Hematopoietic multipotent progenitor cell (in vitro differentiated cells): ENCODE measurements around the gene SPRYD3. TPM values are rescaled to one million over a fixed set of nuclear protein-coding genes. Genes with fewer than 3 reads are reported as not detected.
A peak's percentile ranks its signal among the peaks of the same experiment; 100 is the strongest.
"Not testable (repeated sequence)": the region's sequence is repeated elsewhere in the genome, so short reads cannot be mapped to it uniquely, and the experiment has no call there.

Experiments used
- DNase-seq, 3 donors: peaks; one replicate each; pipeline ENCODE4 v3.0.0-alpha.2; 2011 to 2015; ENCODE audit warnings: low read depth in 2 of 3, low spot score in 2 of 3
- total RNA-seq: library from RNA; depleted of rRNA; stranded (reverse); fragments of >200 nt; gene quantifications from one replicate; pipeline ENCODE4 v1.2.3, GENCODE V29; 2012

The SPRYD3 gene
- total RNA-seq, 1 donor, result 20.7 TPM

DNA sequence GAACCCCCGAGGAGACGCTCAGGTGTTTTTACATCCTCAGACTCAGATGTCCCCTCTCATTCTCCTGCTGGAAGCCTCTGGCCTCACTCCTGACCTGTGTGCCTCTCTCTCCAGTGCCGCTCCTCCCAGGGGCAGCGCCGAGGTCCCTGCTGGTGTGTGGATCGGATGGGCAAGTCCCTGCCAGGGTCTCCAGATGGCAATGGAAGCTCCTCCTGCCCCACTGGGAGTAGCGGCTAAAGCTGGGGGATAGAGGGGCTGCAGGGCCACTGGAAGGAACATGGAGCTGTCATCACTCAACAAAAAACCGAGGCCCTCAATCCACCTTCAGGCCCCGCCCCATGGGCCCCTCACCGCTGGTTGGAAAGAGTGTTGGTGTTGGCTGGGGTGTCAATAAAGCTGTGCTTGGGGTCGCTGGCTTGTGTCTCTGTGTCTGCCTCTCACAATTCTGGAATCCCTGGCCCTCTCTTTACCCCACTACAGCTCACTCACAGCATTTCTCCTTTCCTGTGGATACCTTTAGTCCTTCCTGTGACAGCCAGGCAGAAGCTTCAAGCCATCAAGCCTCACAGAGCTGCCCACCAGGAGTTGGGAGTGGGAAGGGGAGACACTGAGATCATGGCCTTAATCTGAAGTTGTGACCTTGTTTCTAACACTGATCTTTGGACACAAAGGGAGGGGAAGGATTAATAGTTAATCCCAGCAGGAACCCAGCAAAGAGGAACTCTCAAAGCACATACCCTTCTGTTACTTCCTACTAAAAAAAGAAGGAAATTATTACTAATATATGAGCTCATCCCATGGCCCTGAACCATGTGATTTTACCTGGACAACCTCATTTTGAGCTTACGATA, 23.0 kb upstream of the SPRYD3 start:
- no peak for DNase-seq

DNA sequence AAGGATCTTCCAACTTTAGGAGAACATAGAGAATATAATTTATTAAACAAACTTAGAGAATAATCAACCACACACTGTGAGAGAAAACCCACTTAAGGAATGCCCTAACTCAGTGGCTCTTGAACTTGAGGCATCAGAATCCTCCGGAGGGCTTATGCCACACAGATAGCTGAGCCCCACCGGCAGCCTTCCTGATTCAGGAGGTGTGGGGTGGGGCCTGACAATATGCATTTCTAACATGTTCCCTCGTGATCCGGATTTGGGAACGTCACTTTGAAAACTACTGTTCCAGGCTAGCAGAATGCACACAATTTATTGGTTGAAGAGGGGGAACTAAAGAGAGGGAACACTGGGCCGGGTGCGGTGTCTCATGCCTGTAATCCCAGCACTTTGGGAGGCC, 22.1 kb upstream of the SPRYD3 start:
- no peak for DNase-seq

DNA sequence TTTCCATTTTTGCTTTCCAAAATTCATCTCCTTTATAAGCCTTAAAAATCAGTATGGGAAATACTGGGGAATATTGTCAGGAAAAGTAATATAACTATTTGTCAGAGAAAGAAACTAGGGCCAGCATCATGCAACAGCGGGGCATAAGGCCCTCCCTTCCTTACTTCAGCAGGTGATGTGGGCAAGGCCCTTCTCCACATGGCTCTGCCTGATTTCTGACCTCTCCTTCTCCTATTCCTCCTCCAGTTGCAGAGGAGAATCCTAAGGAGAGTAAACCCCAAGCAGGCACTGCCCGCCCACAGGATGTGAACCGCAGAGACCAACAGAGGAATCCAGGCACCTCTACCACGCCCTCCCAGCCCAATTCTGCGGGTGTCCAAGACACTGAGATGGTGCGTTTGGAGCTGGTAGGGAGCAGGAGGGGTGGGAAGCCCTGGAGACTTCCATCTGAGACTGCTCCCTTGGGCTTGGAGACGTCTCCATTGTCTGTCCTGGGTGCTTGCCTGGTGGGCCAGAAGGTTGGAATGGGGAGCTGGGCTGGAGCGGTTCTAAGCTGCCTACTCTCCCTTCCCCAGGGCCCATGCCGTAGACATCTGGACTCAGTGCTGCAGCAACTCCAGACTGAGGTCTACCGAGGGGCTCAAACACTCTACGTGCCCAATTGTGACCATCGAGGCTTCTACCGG, 21.4 kb upstream of the SPRYD3 start:
- no peak for DNase-seq

DNA sequence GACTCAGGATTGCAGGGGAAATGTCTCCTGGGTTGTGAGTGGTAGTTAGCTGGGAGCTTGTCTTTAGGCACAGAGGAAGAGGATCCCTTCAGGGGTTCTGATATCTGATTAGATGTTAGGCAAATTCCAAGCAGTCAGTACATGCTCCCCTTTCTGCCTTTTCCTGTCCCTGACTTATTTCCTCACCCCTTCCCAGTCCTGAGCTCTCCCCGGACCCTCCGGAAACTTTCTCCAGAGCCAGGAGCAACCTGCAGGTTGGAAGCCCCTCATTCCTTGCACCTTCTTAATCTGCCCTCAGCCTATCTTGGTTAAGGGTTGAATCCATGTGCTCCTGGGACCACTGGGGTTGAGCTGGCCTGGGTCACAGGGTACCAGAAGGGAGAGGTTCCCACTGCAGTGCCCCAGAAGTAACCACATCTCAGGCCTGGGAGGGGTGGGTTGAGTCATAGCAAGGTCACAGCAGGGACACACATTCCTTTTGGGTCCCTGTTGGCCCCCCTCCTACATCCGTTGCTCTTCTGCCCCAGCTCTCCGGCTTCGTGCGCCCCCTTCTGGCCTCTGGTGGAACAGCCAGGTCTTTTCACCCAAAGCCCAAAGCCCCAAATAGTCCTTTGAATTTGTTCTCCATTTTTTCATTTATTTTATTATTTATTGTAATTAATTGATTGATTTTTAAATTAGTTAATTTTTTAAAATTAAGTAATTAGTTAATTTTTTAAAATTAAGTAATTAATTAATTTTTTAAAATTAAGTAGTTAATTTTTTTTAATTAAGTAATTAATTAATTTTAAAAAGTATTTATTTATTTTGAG, 20.1 kb upstream of the SPRYD3 start:
- peak; percentile 74 to 92 (median 91) for DNase-seq

DNA sequence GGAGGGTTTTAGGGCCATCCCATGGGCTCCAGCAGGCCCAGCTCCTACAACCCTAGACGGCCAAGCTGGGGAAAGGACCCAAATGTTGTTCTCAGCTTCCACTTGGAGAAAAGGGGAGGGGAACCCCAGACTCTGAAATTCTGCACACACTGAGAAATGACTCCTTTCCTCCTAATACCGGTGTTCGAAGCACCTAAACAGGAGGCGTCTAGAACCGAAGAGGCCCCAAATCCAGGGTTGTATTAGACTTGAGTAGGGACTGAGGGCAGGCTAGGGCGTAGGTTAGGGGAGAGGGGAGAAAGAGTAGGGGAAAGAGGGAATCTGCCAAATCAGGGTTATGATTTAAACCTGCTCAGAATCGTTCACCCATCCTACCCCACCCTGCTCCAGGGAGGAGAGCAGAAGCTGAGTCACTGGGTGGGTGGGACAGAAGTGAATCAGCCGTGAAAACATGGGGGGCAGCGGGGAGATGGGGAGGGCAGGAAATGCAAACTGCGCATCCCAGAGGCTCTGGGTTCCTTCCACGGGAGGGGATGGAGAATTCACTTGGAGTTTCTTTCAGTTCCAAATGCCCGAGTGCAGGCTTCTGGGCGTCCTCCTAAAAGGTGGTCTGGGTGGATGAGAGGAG, 19.3 kb upstream of the SPRYD3 start:
- no peak for DNase-seq

DNA sequence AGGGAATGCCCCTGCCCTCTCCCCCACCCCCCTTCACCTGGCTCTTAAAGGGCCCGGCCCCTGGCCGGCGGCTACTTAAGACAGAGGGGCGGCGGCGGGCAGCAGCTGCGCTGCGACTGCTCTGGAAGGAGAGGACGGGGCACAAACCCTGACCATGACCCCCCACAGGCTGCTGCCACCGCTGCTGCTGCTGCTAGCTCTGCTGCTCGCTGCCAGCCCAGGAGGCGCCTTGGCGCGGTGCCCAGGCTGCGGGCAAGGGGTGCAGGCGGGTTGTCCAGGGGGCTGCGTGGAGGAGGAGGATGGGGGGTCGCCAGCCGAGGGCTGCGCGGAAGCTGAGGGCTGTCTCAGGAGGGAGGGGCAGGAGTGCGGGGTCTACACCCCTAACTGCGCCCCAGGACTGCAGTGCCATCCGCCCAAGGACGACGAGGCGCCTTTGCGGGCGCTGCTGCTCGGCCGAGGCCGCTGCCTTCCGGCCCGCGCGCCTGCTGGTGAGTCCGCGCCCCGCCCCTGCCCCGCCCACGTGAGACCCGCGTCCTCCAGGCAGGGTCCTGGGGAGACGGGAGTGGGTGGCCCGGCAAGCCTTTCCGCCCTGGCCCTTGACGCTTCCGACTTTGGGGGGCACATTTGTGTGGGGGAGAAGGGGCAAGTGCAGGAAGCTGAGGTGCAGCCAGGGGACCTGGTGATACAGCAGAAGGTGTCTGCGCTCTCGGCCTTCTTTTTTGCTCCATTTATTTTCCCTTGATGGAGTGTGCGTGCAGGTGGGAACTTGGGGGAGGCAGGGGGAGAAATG, 18.6 kb upstream of the SPRYD3 start, which contains the start of gene IGFBP6:
Gene IGFBP6, plus strand, starts transcription at position 104 of the 790 bp plus-strand sequence. Its CDS starts 51 bp downstream, at position 155.
- DNase-seq, result peak in 2 of 3 donors; percentile 66 to 71

DNA sequence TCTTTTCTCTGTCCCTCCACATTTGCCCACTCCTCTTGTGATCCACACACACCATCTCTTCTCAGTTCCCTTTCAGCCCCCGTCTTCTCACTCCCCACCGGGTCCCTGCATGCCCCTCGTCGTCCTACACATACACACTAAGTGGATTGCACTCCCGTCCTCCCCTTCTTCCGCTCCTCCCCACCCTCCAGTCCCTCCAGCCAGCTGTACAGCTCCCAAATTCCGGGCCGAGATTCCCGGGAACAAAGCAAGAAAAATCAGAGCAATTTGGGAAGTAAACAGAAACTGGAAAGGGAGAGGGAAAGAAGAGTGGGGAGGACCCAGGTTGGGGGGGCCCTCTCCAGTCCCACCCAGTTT, 18.0 kb upstream of the SPRYD3 start:
- no peak for DNase-seq

DNA sequence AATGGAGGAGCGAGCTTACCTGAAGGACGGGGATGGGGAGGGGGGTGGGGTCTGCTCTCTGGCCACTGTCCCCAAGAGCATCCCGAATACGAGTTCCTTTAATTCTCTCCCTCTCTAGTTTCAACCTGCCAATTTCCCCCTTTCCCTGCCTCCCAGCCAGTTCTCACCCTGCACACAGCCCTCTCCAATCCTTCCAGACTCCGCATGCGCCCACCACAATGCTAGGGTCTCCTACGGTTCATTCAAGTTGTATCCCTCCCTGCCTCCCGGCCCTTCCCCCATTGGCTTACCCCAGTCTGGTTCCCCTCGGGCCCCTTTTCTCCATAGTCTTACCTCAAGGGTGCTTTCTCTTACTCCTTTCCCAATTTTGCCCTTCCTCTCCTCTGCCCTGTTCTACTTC, 17.6 kb upstream of the SPRYD3 start:
- DNase-seq, result no peak

DNA sequence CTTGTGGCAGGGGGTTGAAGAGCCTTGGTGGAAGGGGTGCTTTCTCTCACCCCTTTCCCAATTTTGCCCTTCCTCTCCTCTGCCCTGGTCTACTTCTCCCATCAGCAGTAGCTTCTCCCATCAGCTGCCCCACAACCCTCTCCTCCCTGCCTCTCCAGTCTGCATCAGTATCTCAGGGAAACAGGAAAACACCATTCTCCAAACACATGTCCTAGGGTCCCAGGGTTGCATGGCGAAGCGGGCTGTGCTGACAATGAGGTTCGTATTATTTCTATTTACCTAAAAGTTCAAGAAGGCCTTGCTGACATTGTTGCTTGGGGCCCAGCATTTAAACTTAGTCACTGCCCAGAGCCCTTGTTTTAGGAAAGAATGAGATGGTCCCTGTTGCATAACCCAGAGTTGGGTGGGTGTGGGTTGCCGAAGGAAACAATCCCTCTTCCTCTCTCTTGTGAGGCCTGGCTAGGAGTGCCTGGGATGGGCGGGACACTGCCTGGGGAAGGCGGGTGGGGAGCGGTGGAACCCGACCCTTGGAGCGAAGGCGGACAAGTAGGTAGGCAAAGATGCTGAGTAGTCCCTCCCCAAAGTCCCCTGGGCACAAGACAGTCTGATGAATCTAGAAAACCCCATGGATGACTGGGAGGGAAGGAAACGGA, 17.0 kb upstream of the SPRYD3 start:
- DNase-seq, result no peak

DNA sequence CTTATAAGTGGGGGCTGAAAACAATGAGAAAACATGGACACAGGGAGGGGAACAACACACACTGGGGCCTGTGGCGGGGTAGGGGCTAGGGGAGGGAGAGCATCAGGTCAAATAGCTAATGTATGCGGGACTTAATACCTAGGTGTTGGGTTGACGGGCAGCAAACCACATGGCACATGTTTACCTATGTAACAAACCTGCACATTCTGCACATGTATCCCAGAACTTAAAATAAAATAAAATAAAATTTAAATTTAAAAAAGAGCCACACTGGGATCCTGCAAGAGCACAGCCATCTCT, 16.4 kb upstream of the SPRYD3 start:
- not testable (repeated sequence) for DNase-seq

DNA sequence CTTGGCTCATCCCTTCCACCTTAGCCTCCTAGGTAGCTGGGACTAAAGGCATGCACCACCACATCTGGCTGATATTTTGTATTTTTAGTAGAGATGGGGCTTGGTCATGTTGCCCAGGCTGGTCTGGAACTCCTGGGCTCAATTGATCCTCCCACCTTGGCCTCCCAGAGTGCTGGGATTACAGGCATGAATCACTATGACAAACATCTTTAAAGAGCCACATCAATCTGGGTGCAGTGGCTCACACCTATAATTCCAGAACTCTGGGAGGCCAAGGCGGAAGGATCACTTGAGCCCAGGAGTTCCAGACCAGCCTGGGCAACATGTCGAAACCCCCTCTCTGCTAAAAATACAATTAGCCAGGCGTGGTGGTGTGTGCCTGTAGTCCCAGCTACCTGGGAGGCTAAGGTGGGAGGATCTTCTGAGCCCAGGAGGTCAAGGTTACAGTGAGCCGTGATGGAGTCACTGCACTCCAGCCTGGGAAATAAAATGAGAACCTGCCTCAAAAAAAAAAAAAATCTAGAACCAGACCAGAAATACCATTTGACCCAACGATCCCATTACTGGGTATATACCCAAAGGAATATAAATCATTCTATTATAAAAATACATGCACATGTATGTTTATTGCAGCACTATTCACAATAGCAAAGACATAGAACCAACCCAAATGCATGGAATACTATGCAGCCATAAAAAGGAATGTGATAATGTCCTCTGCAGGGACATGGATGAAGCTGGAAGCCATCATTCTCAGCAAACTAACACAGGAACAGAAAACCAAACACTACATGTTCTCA, 15.8 kb upstream of the SPRYD3 start:
- not testable (repeated sequence) for DNase-seq

DNA sequence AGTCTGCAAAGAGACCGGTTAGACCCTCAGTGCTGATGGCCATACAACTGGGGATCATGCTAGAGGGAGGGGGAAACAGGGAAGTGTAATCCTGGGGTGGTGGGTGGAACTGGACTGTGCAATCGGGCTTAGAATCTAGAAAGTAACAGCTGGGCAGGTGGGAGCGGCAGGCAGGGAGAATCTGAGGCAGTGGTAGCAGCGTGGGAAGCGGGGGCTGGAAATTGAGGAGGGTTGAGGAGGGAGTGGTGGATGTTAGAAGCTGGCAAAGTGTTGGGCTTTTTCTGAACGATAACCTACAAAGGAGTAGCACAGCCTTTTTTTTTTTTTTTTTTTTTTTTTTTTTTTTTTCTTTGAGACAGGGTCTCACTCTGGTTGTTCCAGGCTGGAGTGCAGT, 15.2 kb upstream of the SPRYD3 start:
- no peak for DNase-seq

DNA sequence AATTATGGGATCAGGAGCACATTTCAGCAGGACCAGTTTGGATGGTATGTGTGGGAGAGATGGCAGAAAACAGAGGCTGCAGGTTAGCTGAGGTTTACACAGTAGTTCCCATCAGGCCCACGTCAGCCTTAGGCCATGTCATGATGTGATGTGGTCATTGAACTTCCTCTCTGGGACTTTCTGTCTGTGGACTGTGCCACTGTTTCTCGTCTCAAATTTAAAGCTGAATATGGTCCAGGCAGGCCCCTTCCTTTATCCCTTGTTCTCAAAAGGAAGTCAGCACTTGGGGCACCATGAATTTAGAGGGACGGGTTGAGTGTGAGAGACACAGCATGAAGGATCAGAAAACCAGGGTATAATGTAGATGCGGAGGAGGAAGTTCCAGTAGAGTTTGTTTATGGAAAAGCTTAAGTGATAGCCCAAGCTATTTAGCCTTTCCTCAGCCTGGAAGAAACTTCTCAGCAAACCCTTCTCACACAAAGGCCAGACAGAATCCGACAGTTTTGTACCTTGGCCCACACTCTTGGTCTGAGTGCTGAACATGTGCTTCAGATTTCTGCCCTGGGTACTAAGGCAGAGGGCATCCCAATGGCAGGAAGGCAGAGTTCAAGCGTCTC, 14.7 kb upstream of the SPRYD3 start:
- DNase-seq, result no peak

DNA sequence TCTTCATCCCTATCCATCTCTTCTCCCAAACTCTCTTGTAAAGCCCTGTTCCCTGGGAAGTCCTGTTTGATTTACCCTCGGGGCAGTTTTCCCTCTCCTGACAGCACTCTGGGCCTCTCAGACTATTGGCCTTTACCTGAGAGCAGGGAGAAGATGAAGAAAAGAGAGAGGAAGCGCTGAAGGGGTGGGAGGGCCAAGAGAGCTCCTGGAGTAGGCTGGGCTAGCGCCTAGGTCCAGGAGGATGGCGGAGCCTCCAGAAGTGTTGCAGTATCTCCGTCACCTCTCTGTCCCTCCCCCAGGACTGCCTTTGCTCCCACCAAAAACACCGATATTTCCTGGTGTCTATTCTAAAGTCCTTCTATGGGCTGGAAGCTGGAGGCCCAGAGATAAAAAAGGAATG, 12.6 kb upstream of the SPRYD3 start:
- no peak for DNase-seq

DNA sequence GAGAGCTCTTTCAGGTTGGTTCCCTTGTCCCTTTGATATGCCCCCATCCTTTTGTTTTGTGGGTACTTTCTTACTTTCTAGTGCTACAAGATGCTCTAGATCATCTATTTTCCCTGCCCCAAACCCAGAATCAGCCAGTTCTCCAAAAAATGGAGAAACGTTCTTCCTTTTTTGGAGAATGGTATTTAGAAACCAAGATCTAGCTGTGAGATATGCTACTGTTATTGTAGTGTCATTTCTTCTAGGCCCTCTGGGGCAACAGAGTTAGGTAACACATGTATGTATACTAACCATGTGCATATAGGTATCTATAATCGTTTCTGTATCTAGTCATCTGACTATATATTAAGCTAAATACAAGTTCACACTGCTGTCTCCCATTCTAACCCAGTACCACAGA, 11.4 kb upstream of the SPRYD3 start:
- no peak for DNase-seq

DNA sequence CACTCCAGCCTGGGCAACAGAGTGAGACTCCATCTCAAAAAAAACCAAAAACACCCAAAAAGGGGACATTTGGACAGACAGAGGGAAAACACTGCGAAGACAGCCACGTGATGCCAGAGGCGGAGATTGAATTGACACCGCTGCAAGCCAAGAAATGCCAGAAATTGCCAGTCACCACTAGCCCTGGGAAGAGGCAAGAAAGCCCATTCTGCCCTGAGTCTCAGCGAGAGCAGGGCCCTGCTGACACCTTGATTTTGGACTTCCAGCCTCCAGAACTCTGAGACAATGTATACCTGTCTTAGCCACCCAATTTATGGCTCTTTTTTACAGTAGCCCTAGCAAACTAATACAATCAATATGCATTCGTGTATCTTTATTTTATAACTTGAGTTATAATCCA, 10.9 kb upstream of the SPRYD3 start:
- no peak for DNase-seq

DNA sequence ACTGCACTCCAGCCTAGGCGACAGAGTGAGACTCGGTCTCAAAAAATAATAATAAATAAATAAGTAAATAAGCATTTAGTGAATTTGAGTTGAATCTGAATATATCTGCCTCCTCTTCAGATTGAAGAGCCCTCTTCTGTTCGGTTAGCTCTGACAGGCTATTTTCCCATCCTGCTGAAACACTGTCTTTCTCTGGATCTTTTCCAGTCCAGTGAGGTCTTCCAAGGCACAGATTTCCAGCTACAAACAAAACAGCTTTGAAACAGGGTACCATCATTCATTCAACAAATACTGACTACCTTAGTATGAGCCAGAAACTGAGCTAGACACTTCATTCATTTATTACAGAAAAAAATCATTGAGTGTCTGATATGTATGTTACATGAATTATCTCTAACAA, 7.2 kb upstream of the SPRYD3 start:
- no peak for DNase-seq

DNA sequence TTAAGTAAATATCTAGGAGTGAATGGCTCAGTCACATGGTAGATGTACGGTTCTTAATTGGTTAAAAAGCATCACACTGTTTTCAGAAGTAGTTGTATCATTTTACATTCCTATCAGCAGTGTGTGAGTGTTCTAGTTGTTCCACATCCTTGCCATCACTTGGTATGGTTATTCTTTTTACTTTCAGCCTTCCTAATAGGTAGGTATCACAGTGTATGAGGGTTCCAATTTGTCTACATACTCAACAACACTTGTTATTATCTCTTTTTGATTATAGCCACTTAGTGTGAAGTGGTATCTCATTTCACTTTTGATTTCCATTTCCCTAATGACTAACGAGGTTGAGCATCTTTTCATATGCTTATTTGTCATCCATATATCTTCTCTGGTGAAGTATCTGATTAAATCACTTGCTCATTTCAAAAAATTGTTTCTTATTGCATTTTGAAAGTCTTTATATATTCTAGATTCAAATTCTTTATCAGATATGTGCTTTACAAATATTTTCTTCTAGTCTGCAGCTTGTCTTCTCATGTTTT, 3.5 kb upstream of the SPRYD3 start:
- DNase-seq, result no peak
